Measurements from ENCODE around the gene SEC24B.

DNA sequence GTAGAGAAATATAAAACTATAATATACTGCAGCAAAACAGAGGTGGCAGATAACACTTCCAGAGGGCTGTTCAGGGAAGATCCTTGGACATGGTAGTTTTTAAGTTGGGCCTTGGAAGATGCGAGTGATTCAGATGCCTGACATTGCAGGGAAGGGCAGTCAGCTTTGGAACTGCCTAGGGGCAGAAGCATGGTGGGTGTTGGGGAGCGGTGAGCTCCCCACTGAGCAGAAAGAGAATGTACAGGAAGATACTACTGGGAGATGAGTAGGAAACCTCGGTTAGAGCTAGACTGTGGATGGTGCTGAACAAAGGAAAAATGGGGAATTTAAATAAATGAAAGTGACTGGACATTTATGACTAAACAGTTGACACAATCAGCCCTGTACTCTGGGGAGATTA lies 24.9 kb upstream of the SEC24B start:
- TF ChIP-seq, protein P1, sequence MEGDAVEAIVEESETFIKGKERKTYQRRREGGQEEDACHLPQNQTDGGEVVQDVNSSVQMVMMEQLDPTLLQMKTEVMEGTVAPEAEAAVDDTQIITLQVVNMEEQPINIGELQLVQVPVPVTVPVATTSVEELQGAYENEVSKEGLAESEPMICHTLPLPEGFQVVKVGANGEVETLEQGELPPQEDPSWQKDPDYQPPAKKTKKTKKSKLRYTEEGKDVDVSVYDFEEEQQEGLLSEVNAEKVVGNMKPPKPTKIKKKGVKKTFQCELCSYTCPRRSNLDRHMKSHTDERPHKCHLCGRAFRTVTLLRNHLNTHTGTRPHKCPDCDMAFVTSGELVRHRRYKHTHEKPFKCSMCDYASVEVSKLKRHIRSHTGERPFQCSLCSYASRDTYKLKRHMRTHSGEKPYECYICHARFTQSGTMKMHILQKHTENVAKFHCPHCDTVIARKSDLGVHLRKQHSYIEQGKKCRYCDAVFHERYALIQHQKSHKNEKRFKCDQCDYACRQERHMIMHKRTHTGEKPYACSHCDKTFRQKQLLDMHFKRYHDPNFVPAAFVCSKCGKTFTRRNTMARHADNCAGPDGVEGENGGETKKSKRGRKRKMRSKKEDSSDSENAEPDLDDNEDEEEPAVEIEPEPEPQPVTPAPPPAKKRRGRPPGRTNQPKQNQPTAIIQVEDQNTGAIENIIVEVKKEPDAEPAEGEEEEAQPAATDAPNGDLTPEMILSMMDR (conservative IDR thresholded peaks at IDR 0.05; ENCODE audit: low read depth, low read length) = no peak
- TF ChIP-seq EZH2 (IDR thresholded peaks at IDR 0.05; ENCODE audit: borderline replicate concordance, low read depth, low read length, poor library complexity, severe bottlenecking) = no peak
